Urothelium cell line (cell line): ENCODE data around the gene EGF.
A peak's percentile ranks its signal among the peaks of the same experiment; 100 is the strongest.
"Not testable (repeated sequence)": the region's sequence is repeated elsewhere in the genome, so short reads cannot be mapped to it uniquely, and the experiment has no call there.

Experiments used
- DNase-seq: peaks from one replicate; pipeline ENCODE4 v3.0.0; 2011; ENCODE audit warnings: low spot score, mixed read lengths
- FAIRE-seq: peaks from 2 replicates; lab custom pipeline; 2011; peaks lifted over from hg19 to GRCh38; lab: Jason Lieb, UNC

The EGF gene

DNA sequence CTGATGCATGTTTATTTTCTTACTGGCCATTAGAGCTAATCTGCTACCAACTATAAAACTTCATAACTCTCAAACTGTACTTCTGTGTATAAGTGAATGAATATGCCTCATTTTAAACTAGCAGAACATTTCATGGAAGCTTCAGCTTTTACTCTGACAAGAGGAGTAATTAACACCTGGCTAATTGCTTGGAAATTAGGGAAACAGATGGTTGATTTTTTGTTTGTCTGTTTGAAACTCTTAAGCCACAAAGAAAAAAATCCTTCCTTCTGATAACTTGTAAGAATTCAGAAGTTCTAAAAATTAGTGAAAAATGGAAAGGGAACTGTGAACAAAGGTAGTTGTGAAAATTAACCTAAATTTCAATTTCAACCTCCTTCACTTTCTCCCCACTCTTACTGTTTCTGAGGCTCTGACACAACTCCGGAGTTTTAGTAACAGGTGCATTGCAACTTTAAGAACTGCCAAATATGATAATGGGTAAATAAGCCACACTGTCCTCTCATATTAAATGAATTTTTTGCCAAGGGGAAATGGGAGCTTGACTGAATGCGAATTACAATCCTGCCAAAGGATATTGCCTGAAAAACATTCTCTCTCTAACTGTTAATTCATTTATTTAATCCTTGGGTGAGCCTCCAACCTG, 1.0 kb downstream of the EGF start:
- DNase-seq (no peak), FAIRE-seq (no peak)

DNA sequence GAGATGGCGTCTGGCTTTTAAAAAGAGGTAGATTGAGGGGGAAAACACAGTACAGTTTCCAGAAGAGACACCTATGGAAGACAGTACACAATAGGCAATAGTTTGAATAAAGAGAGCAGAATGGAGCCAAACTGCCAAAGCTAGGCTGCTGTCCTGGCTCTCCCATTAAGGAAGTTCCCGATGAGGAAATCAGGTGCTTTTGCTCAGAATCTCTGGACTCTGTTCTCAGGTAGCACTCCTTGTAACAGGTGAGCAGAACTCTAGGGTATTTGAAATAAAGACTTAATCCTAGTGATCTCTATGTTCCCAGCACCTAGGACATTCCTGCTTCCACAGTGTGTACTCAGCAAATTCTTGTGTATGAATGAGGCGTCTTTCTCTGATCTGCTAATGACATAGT, 1.6 kb downstream of the EGF start:
- no peak for FAIRE-seq
- no peak for DNase-seq

DNA sequence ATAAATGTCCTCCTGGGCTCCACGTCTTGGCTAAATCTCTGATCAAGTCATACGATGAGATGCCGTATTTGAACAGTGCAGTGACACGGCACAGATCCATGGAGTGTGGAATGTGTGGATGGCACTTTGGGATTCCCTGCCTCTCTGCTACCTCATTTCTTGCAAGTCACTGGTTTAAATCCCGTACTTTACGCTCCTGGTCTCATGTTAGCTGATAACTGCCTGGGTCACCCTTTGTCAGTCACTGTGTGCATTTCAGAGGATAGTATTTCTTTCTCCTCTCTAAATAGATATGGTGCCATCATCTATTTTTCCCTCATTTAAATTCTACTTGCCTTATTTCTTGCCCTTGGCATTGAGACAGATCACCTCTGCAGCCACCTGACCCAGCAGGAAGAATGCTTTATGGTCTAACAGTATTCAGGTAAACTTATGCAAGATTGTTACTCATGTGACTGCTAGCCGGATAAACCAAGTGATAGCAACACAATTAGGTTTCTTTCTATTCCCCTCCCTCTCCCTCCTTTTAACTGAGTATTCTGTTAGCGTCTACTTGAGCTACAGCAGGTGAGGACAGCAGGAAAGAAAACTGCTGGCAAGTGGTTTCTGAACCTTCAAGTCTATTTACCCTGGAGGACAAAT, 2.8 kb downstream of the EGF start:
- FAIRE-seq (no peak), DNase-seq (no peak)

- no peak for DNase-seq
- FAIRE-seq, result no peak
Observed at GRCh38 chr4:109916027-109916409, 3.3 kb downstream of the EGF start.

GRCh38 chr4:109921384-109921808, 8.7 kb downstream of the EGF start:
- DNase-seq (peak; percentile 59), FAIRE-seq (no peak)

- DNase-seq (no peak), FAIRE-seq (no peak)
Observed at GRCh38 chr4:109925396-109925795, 12.7 kb downstream of the EGF start.

- FAIRE-seq (no peak), DNase-seq (no peak)
Observed at GRCh38 chr4:109928327-109929045, 15.8 kb downstream of the EGF start.

DNA sequence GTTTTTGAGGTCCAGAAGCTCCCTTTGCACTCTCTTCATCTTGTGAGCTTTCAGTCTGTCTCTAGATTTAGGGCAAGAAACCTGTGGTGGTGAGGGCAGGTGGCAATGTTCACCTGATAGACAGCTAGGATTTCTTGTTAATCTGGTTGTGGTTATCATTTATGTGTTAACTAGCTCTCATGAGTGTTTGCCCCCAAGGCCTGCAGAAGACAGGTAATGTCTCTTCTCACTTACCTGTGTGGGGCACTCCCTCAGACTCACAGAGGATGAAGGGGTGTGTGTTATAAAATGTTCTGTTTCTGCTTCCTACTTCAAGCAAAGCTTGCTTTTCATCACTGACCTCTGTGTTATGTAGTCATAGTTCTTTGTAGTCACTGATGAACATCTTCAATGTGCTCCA, 17.8 kb downstream of the EGF start:
- FAIRE-seq, result no peak
- no peak for DNase-seq

DNA sequence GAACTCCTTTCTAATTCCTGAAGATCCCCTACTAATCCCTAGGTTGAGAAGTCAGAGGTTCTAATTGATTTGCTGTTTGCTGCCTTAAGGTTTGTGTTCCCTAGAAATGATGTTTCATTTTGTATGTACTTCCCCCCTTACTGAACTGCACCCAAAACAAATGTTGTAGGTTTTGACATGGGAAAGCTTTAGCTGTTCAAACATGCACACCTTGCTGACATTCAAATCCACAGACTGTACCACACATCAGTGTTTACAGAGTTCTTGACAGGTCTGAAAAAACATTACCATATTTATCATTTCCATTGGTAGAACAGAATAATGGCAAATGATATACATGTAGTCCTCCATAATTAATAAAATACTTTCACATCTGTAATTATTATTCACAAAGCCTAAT, 18.2 kb downstream of the EGF start:
- DNase-seq (no peak), FAIRE-seq (no peak)

GRCh38 chr4:109931318-109931717, 18.6 kb downstream of the EGF start:
- FAIRE-seq (no peak), DNase-seq (no peak)

GRCh38 chr4:109937352-109937751, 24.7 kb downstream of the EGF start:
- not testable (repeated sequence) for FAIRE-seq, DNase-seq

GRCh38 chr4:109939190-109939589, 26.5 kb downstream of the EGF start:
- DNase-seq, result no peak
- FAIRE-seq, result no peak

- FAIRE-seq (no peak), DNase-seq (no peak)
Observed at GRCh38 chr4:109942292-109942926, 29.7 kb downstream of the EGF start.

DNA sequence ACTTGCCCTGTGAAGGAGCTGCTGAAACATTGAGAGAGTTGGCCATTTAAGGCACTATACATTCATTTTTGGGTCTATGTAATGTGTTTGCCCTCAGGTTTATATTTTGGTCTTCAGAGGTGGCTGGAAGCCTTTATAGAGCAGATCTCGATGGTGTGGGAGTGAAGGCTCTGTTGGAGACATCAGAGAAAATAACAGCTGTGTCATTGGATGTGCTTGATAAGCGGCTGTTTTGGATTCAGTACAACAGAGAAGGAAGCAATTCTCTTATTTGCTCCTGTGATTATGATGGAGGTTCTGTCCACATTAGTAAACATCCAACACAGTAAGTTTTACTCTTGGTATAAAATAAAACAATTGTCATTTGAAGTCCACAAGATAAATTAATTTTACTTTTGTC, 31.1 kb downstream of the EGF start:
- DNase-seq, result no peak
- FAIRE-seq, result no peak

DNA sequence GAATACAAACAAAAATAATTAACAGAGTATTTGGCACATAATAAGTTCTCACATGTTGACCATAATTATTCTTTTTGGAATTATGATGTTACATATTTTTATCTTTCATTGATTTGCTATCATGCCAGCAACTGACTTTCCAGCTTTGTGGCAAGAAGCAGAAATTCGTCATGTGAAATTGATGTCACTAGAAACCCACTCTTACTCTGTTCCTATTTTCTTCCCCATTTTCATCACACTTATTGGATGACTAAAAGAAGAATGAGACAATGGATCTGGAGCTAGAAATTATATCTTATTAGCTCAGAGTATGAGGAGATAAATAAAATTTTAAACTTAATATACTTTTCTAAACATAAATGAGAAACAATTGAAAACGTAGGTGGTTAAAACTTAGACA, 31.9 kb downstream of the EGF start:
- DNase-seq (no peak), FAIRE-seq (no peak)

DNA sequence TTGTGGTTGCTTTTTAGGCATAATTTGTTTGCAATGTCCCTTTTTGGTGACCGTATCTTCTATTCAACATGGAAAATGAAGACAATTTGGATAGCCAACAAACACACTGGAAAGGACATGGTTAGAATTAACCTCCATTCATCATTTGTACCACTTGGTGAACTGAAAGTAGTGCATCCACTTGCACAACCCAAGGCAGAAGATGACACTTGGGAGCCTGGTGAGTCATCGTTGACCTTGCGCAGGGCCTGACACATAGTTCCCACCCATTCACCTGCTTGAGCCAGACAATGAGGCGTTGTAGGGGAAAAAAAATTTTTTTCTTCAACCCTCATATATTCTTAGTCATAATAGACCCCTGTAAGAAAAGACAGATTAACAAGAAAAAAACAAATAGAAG, 32.4 kb downstream of the EGF start:
- FAIRE-seq, result no peak
- peak; percentile 48 for DNase-seq

DNA sequence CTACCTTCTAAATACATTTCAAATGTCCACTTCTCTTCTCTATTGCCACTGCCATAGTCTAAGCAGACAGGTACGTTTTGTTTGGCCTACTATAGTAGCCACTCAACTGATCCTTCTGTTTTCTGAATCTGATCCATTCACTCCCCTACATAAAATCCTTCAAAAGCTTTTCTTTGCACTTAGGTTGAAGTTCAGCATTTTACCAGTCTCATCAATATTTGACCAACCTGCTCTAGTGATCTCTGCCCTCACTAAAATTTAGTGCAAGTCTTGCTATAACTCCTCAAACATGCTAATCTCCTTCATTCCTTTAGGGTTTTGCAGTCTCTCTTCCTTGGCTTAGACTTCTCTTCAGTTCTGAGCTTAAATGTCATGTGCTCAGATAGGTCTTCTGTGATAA, 33.4 kb downstream of the EGF start:
- no peak for FAIRE-seq
- no peak for DNase-seq

DNA sequence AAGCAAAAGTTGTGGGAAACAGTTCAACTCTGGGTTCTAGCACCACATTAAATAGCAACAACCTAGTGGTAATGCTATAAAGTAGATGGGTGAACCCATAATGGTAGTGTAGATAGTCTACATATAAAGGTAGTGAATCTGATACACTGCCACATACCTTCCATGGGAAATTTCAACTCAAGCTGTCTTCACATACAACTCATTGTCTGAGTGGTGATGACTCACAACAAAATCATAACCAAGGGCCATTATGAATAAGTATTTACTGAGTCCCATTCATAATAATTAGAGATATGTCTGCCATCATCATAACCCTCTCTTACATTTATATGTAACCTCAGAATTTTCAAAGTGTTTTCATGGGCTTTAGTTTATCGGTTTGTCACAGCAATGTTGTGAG, 34.8 kb downstream of the EGF start:
- FAIRE-seq, result no peak
- peak; percentile 7 for DNase-seq

GRCh38 chr4:109947918-109948317, 35.2 kb downstream of the EGF start:
- no peak for DNase-seq
- FAIRE-seq, result no peak

GRCh38 chr4:109949099-109949718, 36.5 kb downstream of the EGF start:
- FAIRE-seq, DNase-seq: not testable (repeated sequence)

- FAIRE-seq, result no peak
Observed at GRCh38 chr4:109952612-109953011, 39.9 kb downstream of the EGF start.

More at GRCh38 chr4:109952612-109953011, 39.9 kb downstream of the EGF start:
- DNase-seq, result no peak
